OCI-LY1 (cell line): ENCODE data around the gene C3orf62.

Source experiments
- H2AFZ ChIP-seq: fragments of 200-600 bp; sonication (generic), shearing (Covaris generic); 2 replicates; pipeline ENCODE4 v1.6.0; 2014; ENCODE audit warnings: antibody characterized with exemption, mild to moderate bottlenecking, low read length
- H3F3A ChIP-seq: fragments of 200-600 bp; sonication (generic), shearing (Covaris generic); 2 replicates; pipeline ENCODE4 v1.6.0; 2014; ENCODE audit warnings: mild to moderate bottlenecking, antibody characterized with exemption, low read length, moderate library complexity; ENCODE audit not compliant: insufficient read depth
- H3K27ac ChIP-seq: fragments of 200-600 bp; sonication (generic); 2 replicates; pipeline ENCODE4 v1.5.1; 2014; ENCODE audit warnings: low read length, mixed run types, mild to moderate bottlenecking, low read depth; ENCODE audit not compliant: poor library complexity, severe bottlenecking
- H3K27me3 ChIP-seq: fragments of 200-600 bp; sonication (generic); 2 replicates; pipeline ENCODE4 v1.6.0; 2014; ENCODE audit warnings: antibody characterized with exemption, mild to moderate bottlenecking, low read length, moderate library complexity; ENCODE audit not compliant: insufficient read depth
- H3K36me3 ChIP-seq: fragments of 200-600 bp; sonication (generic); 2 replicates; pipeline ENCODE4 v1.6.1; 2014; ENCODE audit warnings: mild to moderate bottlenecking, antibody characterized with exemption, low read length, moderate library complexity, mixed read lengths; ENCODE audit not compliant: insufficient read depth
- H3K4me1 ChIP-seq: fragments of 200-600 bp; sonication (generic); 2 replicates; pipeline ENCODE4 v1.5.1; 2014; ENCODE audit warnings: mild to moderate bottlenecking, low read length, moderate library complexity; ENCODE audit not compliant: insufficient read depth, severe bottlenecking
- H3K4me2 ChIP-seq: fragments of 200-600 bp; sonication (generic), shearing (Covaris generic); 2 replicates; pipeline ENCODE4 v1.6.1; 2014; ENCODE audit warnings: low read length
- H3K4me3 ChIP-seq: fragments of 200-600 bp; sonication (generic); 2 replicates; pipeline ENCODE4 v1.5.1; 2014; ENCODE audit warnings: low read length, low read depth, mild to moderate bottlenecking, mixed read lengths; ENCODE audit not compliant: poor library complexity, severe bottlenecking
- H3K79me2 ChIP-seq: fragments of 200-600 bp; shearing (Covaris generic); 2 replicates; pipeline ENCODE4 v1.6.1; 2016; ENCODE audit warnings: mixed run types, low read length, mixed read lengths; ENCODE audit not compliant: insufficient read depth
- H3K9ac ChIP-seq: fragments of 200-600 bp; sonication (generic), shearing (Covaris generic); 2 replicates; pipeline ENCODE4 v1.6.1; 2014; ENCODE audit warnings: mild to moderate bottlenecking, low read length, mixed read lengths
- H3K9me2 ChIP-seq: fragments of 200-600 bp; sonication (generic), shearing (Covaris generic); 2 replicates; pipeline ENCODE4 v1.6.1; 2014; ENCODE audit warnings: low read depth, mild to moderate bottlenecking, low read length, mixed read lengths
- H3K9me3 ChIP-seq: fragments of 200-600 bp; shearing (Covaris generic); 2 replicates; pipeline ENCODE4 v1.6.1; 2014; ENCODE audit warnings: low read length, mixed read lengths
- H4K20me1 ChIP-seq: fragments of 200-600 bp; sonication (generic), shearing (Covaris generic); 2 replicates; pipeline ENCODE4 v1.6.0; 2016; ENCODE audit warnings: mild to moderate bottlenecking, low read length; ENCODE audit not compliant: insufficient read depth
- EZH2 ChIP-seq: fragments of 200-600 bp; sonication (generic), shearing (Covaris generic); IDR thresholded peaks from 2 replicates; pipeline ENCODE4 v1.8.0; 2017; ENCODE audit warnings: borderline replicate concordance, mixed run types, mild to moderate bottlenecking, antibody characterized with exemption, low read length, moderate library complexity, mixed read lengths
- TF ChIP-seq, protein P1 (sequence below): fragments of 200-600 bp; sonication (generic), shearing (Covaris generic); IDR thresholded peaks from 2 replicates; pipeline ENCODE4 v1.5.1; 2017; ENCODE audit warnings: mild to moderate bottlenecking, antibody characterized with exemption, low read length, moderate library complexity, mixed read lengths

The C3orf62 gene

DNA sequence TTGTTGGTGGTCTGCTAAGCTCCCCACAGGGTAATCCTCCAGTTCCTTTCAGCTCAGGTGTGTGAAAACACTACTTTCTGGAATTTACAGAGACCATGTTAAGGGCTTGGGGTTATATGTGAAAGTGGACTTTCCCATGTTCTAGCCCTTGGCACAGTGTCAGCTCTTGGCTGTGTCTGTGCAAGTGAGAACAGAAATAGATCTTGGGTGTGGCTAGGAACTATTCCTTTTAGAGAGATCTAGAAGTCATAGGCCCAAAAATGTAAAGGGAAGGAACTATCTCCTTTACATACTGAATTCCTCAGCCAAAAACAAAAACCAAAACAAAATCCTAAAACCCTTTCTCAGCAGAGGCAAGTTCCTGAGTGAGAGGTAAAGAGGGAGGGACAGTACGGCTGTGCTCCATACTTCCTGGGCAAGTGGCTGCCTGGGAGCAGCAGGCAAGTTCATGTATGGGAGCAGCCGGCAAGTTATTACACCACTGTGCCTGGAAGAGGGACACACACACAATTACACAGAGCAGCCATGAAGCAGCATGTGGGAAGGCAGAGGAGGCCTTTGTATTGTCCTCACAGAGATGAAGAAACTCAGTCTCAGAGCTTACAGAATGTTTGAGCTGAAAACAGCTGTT, 19.9 kb upstream of the C3orf62 start:
- TF ChIP-seq, protein P1, sequence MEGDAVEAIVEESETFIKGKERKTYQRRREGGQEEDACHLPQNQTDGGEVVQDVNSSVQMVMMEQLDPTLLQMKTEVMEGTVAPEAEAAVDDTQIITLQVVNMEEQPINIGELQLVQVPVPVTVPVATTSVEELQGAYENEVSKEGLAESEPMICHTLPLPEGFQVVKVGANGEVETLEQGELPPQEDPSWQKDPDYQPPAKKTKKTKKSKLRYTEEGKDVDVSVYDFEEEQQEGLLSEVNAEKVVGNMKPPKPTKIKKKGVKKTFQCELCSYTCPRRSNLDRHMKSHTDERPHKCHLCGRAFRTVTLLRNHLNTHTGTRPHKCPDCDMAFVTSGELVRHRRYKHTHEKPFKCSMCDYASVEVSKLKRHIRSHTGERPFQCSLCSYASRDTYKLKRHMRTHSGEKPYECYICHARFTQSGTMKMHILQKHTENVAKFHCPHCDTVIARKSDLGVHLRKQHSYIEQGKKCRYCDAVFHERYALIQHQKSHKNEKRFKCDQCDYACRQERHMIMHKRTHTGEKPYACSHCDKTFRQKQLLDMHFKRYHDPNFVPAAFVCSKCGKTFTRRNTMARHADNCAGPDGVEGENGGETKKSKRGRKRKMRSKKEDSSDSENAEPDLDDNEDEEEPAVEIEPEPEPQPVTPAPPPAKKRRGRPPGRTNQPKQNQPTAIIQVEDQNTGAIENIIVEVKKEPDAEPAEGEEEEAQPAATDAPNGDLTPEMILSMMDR, result no peak
- TF ChIP-seq EZH2, result no peak
- H3K4me3 ChIP-seq, result no peak overlapping the region
- no peak overlapping the region for H2AFZ ChIP-seq
- H3K9me2 ChIP-seq, result no peaks in the 10 kb centered on the region
- H3K4me2 ChIP-seq, result no peak overlapping the region
- no peak overlapping the region for H3K9ac ChIP-seq
- H3K9me3 ChIP-seq, result no peaks in the 10 kb centered on the region
- H3K36me3 ChIP-seq, result peaks cover 91% of the 10 kb centered on the region
- H3K27ac ChIP-seq, result no peak overlapping the region
- no peaks in the 10 kb centered on the region for H3K4me1 ChIP-seq
- H3K27me3 ChIP-seq, result no peaks in the 10 kb centered on the region
- no peaks in the 10 kb centered on the region for H3F3A ChIP-seq
- H4K20me1 ChIP-seq, result no peaks in the 10 kb centered on the region
- H3K79me2 ChIP-seq, result no peaks in the 10 kb centered on the region

DNA sequence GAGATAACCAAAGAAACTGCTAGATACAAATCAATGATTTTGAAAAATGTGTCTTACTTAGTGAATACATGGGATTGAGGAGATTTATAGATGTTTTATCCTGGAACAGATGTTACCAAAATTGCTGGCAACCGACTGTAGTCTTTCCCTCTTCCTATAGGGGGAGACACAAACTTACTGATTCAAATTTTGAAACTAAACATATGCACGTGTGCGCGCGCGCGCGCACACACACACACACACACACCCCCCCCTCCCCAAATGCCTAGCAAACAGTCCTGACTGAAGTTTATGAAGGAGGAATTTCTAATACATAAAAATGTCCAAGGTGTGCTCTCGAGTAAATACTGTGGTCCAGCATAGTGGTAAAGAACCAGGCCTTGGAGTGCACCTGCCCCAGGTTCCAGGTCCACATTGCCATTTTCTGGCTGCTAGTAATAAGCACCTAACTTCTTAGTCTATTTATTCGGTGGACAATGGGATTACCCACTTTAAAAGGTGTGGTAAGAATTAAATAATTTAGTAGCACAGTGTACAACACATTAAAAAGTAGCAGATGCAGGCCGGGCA, 18.5 kb upstream of the C3orf62 start:
- Histone ChIP-seq H3K4me3 (no peak overlapping the region), H3K9me3 (no peaks in the 10 kb centered on the region), H3K27me3 (no peaks in the 10 kb centered on the region), H3F3A (no peaks in the 10 kb centered on the region), H2AFZ (no peak overlapping the region), H3K4me1 (no peaks in the 10 kb centered on the region), H4K20me1 (no peaks in the 10 kb centered on the region), H3K9me2 (no peaks in the 10 kb centered on the region), H3K27ac (no peak overlapping the region), H3K79me2 (no peaks in the 10 kb centered on the region), H3K4me2 (no peak overlapping the region), H3K9ac (no peak overlapping the region), H3K36me3 (peaks cover 88% of the 10 kb centered on the region)
- TF ChIP-seq, protein P1, result peak; percentile 77
- TF ChIP-seq EZH2, result no peak

DNA sequence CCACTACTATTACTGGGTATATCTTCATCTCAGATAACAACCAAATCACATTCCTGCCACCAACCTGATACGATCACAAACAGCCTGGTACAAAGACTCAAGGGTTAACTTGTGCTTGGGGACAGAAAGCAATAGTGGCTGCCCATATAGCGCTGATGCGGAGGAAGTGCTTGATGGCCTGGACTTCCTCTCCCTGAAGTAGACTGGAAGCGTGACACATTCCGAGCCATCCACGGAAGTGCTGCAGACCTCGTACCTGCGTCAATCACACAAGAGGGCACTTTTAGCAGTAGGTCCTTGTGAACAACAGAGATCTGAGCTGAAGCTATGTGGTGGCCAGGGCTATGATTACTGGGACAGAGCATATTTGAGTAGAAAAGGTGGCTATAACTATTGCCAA, 17.3 kb upstream of the C3orf62 start:
- Histone ChIP-seq H3K9me2 (no peaks in the 10 kb centered on the region), H3K27me3 (no peaks in the 10 kb centered on the region), H3K79me2 (no peaks in the 10 kb centered on the region), H3K4me1 (no peaks in the 10 kb centered on the region), H3K27ac (no peak overlapping the region), H4K20me1 (no peaks in the 10 kb centered on the region), H2AFZ (no peak overlapping the region), H3K9me3 (no peaks in the 10 kb centered on the region), H3K36me3 (peaks cover 89% of the 10 kb centered on the region), H3K4me2 (no peak overlapping the region), H3K4me3 (no peak overlapping the region), H3F3A (no peaks in the 10 kb centered on the region), H3K9ac (no peak overlapping the region)
- TF ChIP-seq, protein P1, result no peak
- TF ChIP-seq EZH2, result no peak
